Upper lobe of left lung (tissue), 6 donors: Measurements from ENCODE around the gene CHCHD4. TPM values are rescaled to one million over a fixed set of nuclear protein-coding genes. Genes with fewer than 3 reads are reported as not detected.
A peak's percentile ranks its signal among the peaks of the same experiment; 100 is the strongest.

Experiments used
- ATAC-seq, 2 donors: fragments of 200-7000 bp; cut with Tn5 transposase; one replicate each; pipeline ENCODE4 v1.9.1; 2022; ENCODE audit warnings: mild to moderate bottlenecking in 2 of 2, moderate library complexity in 2 of 2; ENCODE audit not compliant: low FRiP score in 2 of 2
- DNase-seq, 2 donors: peaks; one replicate each; pipeline ENCODE4 v3.0.0-alpha.2; 2019 to 2020
- H3K27ac ChIP-seq, 4 donors: fragments of 200-600 bp; sonication (generic); one replicate each; pipeline ENCODE4 v1.5.1; 2016 to 2019
- H3K27me3 ChIP-seq, 4 donors: fragments of 200-600 bp; sonication (generic); one replicate each; pipeline ENCODE4 v1.5.1; 2017 to 2019
- H3K36me3 ChIP-seq, 4 donors: fragments of 200-600 bp; sonication (generic); one replicate each; pipeline ENCODE4 v1.5.1; 2016 to 2019
- H3K4me1 ChIP-seq, 4 donors: fragments of 200-600 bp; sonication (generic); one replicate each; pipeline ENCODE4 v1.5.1; 2018 to 2019
- H3K4me3 ChIP-seq, 4 donors: fragments of 200-600 bp; sonication (generic); one replicate each; pipeline ENCODE4 v1.5.1; 2017 to 2019; ENCODE audit warnings: mild to moderate bottlenecking in 2 of 4, moderate library complexity in 1 of 4
- H3K9me3 ChIP-seq, 4 donors: fragments of 200-600 bp; sonication (generic); one replicate each; pipeline ENCODE4 v1.5.1; 2018 to 2019
- EP300 ChIP-seq, 4 donors: sonication (generic); formaldehyde crosslinking; IDR thresholded peaks; one replicate each; pipeline ENCODE4 v1.5.1; 2017; ENCODE audit warnings: antibody characterized with exemption in 4 of 4, control low read depth in 2 of 4
- POLR2A ChIP-seq, 4 donors: fragments of 450-650 bp; IDR thresholded peaks; one replicate each; pipeline ENCODE4 v1.5.1; 2016 to 2017; ENCODE audit warnings: antibody characterized with exemption in 4 of 4, mild to moderate bottlenecking in 2 of 4
- POLR2AphosphoS5 ChIP-seq, 2 donors: sonication (generic); formaldehyde crosslinking; IDR thresholded peaks; one replicate each; pipeline ENCODE4 v1.5.1; 2017; ENCODE audit warnings: antibody characterized with exemption in 2 of 2
- WGBS, 2 donors: methylation state at CpG; one replicate each; pipeline ENCODE4 v1.1.5; 2017 to 2018; 5-methylcytosine and 5-hydroxymethylcytosine counted together
- total RNA-seq, 6 donors: library from RNA; depleted of rRNA in 4 of 6; stranded (reverse); fragments of >200 nt in 4 of 6; gene quantifications; one replicate each; pipeline versions ENCODE4 v1.1.0 to v1.2.1, GENCODE V29; 2016 to 2021
- TF ChIP-seq, protein P1 (sequence below), 6 experiments: fragments of 450-650 bp in 4 of 6; fragments of 200-600 bp in 2 of 6; sonication (generic) in 2 of 6; IDR thresholded peaks; one replicate each; pipeline ENCODE4 v1.5.1; 2016 to 2019; ENCODE audit warnings: antibody characterized with exemption in 6 of 6
- donor health status: DM: no; HTN: no; CAD: no; lungs with moderate emphysema.
- donor health status: DM: no; HTN: yes; CAD: no; lungs with severe emphysema.

Gene CHCHD4
- total RNA-seq, 6 donors from 2014 or later: 2.1 to 13.2 (median 10.5) TPM

DNA sequence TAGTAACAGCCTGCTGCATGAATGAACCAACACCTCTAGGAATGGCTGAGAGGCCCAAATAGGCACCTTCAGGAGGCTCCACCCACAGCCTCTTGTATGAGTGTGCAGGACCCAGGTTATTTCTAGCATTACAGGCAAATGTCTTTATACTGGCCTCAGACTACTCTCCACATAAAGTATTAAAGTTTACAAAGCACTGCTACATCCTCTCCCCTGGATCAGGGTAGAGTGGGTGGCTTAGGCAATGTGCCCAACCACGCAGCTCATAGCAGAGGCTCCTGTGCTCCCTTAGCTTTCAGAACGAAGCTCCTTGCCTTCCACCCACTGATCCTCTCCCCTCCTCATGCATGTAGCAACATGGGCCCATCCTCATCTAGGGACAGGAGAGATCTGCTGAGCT lies 16.5 kb upstream of the CHCHD4 start:
- DNase-seq (no peak), ATAC-seq (no peak)
- TF ChIP-seq POLR2A (IDR thresholded peaks at IDR 0.05) (no peak), EP300 (IDR thresholded peaks at IDR 0.05) (no peak), POLR2AphosphoS5 (IDR thresholded peaks at IDR 0.05) (no peak)
- TF ChIP-seq, protein P1, sequence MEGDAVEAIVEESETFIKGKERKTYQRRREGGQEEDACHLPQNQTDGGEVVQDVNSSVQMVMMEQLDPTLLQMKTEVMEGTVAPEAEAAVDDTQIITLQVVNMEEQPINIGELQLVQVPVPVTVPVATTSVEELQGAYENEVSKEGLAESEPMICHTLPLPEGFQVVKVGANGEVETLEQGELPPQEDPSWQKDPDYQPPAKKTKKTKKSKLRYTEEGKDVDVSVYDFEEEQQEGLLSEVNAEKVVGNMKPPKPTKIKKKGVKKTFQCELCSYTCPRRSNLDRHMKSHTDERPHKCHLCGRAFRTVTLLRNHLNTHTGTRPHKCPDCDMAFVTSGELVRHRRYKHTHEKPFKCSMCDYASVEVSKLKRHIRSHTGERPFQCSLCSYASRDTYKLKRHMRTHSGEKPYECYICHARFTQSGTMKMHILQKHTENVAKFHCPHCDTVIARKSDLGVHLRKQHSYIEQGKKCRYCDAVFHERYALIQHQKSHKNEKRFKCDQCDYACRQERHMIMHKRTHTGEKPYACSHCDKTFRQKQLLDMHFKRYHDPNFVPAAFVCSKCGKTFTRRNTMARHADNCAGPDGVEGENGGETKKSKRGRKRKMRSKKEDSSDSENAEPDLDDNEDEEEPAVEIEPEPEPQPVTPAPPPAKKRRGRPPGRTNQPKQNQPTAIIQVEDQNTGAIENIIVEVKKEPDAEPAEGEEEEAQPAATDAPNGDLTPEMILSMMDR (IDR thresholded peaks at IDR 0.05): no peak
- 60 to 71% methylated on average over 2 of the region's 2 CpGs for WGBS, 2 donors
- Histone ChIP-seq H3K9me3 (no peaks in the 10 kb centered on the region), H3K27ac (peak overlapping the region; percentile 26 to 93 (median 58)), H3K4me3 (no peak overlapping the region), H3K27me3 (no peaks in the 10 kb centered on the region), H3K36me3 (peaks cover 3 to 78% (median 45%) of the 10 kb centered on the region in 4 donors), H3K4me1 (peaks cover 32 to 45% (median 38%) of the 10 kb centered on the region in 4 donors)

DNA sequence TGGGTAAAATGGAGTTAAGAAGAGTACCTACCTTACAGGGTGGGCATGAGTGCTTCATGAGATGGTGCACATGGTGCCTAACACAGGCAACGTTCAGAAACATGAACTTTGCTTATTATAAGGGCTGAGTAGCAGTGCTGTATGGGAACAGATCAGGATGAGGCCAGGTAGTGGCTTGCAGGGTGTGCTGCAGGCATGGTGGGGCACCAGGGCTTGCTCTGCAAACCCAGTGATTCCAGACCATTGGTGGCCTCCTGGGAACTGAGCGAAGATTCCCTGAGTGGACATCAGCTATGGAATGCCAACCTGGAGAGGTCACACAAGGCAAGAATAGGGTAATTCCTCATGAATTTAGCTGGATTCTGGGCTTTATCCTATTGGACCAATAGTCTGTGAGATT lies 16.0 kb upstream of the CHCHD4 start:
- H3K27ac ChIP-seq: peak overlapping the region in 3 of 4 donors; percentile 0 to 31 (median 26)
- ATAC-seq (no peak), DNase-seq (no peak)
- no peaks in the 10 kb centered on the region for H3K9me3 ChIP-seq
- no peaks in the 10 kb centered on the region for H3K27me3 ChIP-seq
- 80 to 81% methylated on average over 2 of the region's 2 CpGs for WGBS, 2 donors
- no peak overlapping the region for H3K4me3 ChIP-seq
- H3K4me1 ChIP-seq: peaks cover 28 to 40% (median 35%) of the 10 kb centered on the region in 4 donors
- H3K36me3 ChIP-seq: peaks cover 4 to 78% (median 48%) of the 10 kb centered on the region in 4 donors
- TF ChIP-seq, protein P1 (IDR thresholded peaks at IDR 0.05): no peak
- TF ChIP-seq POLR2AphosphoS5 (IDR thresholded peaks at IDR 0.05) (no peak), EP300 (IDR thresholded peaks at IDR 0.05) (no peak), POLR2A (IDR thresholded peaks at IDR 0.05) (no peak)

DNA sequence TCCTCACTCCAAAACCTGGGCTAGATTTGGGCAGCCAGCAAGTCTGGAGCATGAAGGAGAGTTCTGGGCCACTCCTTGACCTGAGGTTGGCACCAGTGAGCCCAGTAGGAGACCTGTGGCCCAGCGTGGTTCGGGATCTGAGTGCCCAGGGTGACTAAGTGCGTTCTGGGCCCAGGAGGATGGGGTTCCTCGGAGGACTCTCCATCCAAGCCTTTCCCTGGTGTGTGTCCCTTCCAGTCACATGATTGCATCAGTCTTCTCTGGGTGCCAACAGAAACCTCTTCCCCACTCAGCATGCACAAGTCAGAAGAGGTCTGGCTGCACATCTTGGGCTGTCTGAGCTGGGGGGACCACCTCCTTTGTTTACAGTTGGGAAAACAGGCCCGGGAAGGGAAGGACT lies 15.1 kb upstream of the CHCHD4 start:
- ATAC-seq: no peak
- Histone ChIP-seq H3K27me3 (no peaks in the 10 kb centered on the region), H3K9me3 (no peaks in the 10 kb centered on the region), H3K27ac (peak overlapping the region in 1 of 4 donors; percentile 0), H3K4me1 (peaks cover 19 to 31% (median 26%) of the 10 kb centered on the region in 4 donors), H3K36me3 (peaks cover 11 to 82% (median 55%) of the 10 kb centered on the region in 4 donors), H3K4me3 (no peak overlapping the region)
- 63 to 90% methylated on average over 1 to 5 of the region's 5 CpGs for WGBS, 2 donors
- DNase-seq: no peak
- TF ChIP-seq, protein P1 (IDR thresholded peaks at IDR 0.05): no peak
- TF ChIP-seq EP300 (IDR thresholded peaks at IDR 0.05) (no peak), POLR2AphosphoS5 (IDR thresholded peaks at IDR 0.05) (no peak)

DNA sequence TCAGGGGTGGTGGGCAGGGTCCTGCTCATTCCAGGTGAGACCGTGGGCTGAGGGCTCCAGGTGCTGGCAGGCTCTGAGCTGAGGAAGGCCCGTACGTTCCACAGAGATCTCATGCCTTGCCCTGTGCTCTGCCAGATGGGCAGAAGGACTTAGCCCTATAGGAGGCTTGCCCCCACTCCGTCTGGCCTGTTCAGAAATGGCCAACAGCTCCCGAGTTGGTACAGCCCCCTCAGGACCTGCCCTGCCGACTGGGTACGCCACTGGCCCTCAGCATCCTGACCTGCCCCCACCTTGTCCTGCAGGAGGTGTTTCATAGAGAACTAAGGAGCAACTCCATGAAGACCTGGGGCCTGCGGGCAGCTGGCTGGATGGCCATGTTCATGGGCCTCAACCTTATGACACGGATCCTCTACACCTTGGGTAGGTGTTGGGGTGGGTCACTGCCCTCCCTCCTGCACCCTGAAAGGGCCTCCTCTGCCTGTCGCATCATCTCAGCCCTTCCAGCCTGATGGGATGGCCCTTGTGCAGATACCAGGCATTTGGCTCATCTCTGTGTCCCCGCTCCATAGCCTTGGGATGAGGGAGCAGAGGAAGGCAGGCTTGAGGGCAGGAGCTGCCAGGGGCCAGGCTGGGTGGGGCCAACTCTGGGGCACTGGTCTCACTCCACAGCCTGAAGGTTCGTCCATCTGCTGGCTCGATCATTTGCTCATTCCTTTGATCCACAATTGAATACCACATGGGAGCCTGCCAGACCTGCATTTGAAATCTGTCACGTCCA lies 14.4 kb upstream of the CHCHD4 start:
- Histone ChIP-seq H3K36me3 (peaks cover 18 to 89% (median 62%) of the 10 kb centered on the region in 4 donors), H3K4me1 (peaks cover 14 to 24% (median 21%) of the 10 kb centered on the region in 4 donors), H3K27me3 (no peaks in the 10 kb centered on the region), H3K27ac (peak overlapping the region in 1 of 4 donors; percentile 14), H3K9me3 (no peaks in the 10 kb centered on the region), H3K4me3 (no peak overlapping the region)
- ATAC-seq (no peak), DNase-seq (no peak)
- TF ChIP-seq, protein P1 (IDR thresholded peaks at IDR 0.05): no peak
- no peak for TF ChIP-seq POLR2A (IDR thresholded peaks at IDR 0.05)
- no peak for TF ChIP-seq POLR2AphosphoS5 (IDR thresholded peaks at IDR 0.05)
- 87 to 93% methylated on average over 4 to 14 of the region's 14 CpGs for WGBS, 2 donors
